ENCODE data around the gene GCLM. TPM values are rescaled to one million over a fixed set of nuclear protein-coding genes. Genes with fewer than 3 reads are reported as not detected.

Gene GCLM
- total and polyA plus RNA-seq, 8 donors: 3.8 to 20.9 (median 9.0) TPM

- WGBS, 5 donors: 87 to 96% (median 91%) methylated on average over 4 of the region's 4 CpGs
- DNase-seq: no peak
- H3K27ac ChIP-seq: no peak overlapping the region
- H3K36me3 ChIP-seq: no peaks in the 10 kb centered on the region
- no peak for TF ChIP-seq POLR2A (IDR thresholded peaks at IDR 0.05)
- TF ChIP-seq CTCF (IDR thresholded peaks at IDR 0.05): no peak
- TF ChIP-seq POLR2AphosphoS5 (IDR thresholded peaks at IDR 0.05): no peak
- no peak for TF ChIP-seq EP300 (IDR thresholded peaks at IDR 0.05)
- peaks cover 5 to 29% (median 19%) of the 10 kb centered on the region in 4 donors for H3K4me1 ChIP-seq
- intact Hi-C loops (cut with DNase I; ENCODE audit: low total_unique reads): loop anchor here (10.0 kb wide), 1 partner anchor 206 kb away; no protein-coding TSS in a partner anchor
- no peak overlapping the region for H3K4me3 ChIP-seq
- no peaks in the 10 kb centered on the region for H3K9me3 ChIP-seq
- H3K27me3 ChIP-seq: no peaks in the 10 kb centered on the region
These were observed 68.2 kb downstream of the GCLM start for GRCh38 chr1:93840956-93841482.

GRCh38 chr1:93839753-93840152, 69.5 kb downstream of the GCLM start:
- Histone ChIP-seq H3K36me3 (no peaks in the 10 kb centered on the region), H3K27ac (no peak overlapping the region), H3K27me3 (no peaks in the 10 kb centered on the region), H3K4me3 (no peak overlapping the region), H3K9me3 (peaks cover 0 to under 1% (median 0%) of the 10 kb centered on the region in 4 donors), H3K4me1 (peaks cover 0 to 17% (median 8%) of the 10 kb centered on the region in 4 donors)
- TF ChIP-seq POLR2AphosphoS5 (IDR thresholded peaks at IDR 0.05) (no peak), POLR2A (IDR thresholded peaks at IDR 0.05) (no peak), CTCF (IDR thresholded peaks at IDR 0.05) (no peak), EP300 (IDR thresholded peaks at IDR 0.05) (no peak)
- intact Hi-C loops (cut with DNase I; ENCODE audit: low total_unique reads): loop anchor here (10.0 kb wide), 1 partner anchor 205 kb away; no protein-coding TSS in a partner anchor
- no peak for DNase-seq
- WGBS, 5 donors: 68 to 82% (median 79%) methylated on average over 2 of the region's 2 CpGs

GRCh38 chr1:93839307-93839706, 69.9 kb downstream of the GCLM start:
- no peak for DNase-seq
- TF ChIP-seq CTCF (IDR thresholded peaks at IDR 0.05): no peak
- TF ChIP-seq POLR2A (IDR thresholded peaks at IDR 0.05): no peak
- TF ChIP-seq POLR2AphosphoS5 (IDR thresholded peaks at IDR 0.05): no peak
- no peak for TF ChIP-seq EP300 (IDR thresholded peaks at IDR 0.05)
- H3K27me3 ChIP-seq: no peaks in the 10 kb centered on the region
- no peak overlapping the region for H3K4me3 ChIP-seq
- no peak overlapping the region for H3K27ac ChIP-seq
- H3K36me3 ChIP-seq: no peaks in the 10 kb centered on the region
- H3K9me3 ChIP-seq: peaks cover 0 to 5% (median 0%) of the 10 kb centered on the region in 4 donors
- intact Hi-C loops (cut with DNase I; ENCODE audit: low total_unique reads): no loop called here
- 14 to 39% (median 22%) methylated on average over 1 of the region's 1 CpG for WGBS, 5 donors
- peaks cover 0 to 12% (median 3%) of the 10 kb centered on the region in 4 donors for H3K4me1 ChIP-seq

- H3K9me3 ChIP-seq: peaks cover 1 to 17% (median 5%) of the 10 kb centered on the region in 4 donors
- 92 to 99% (median 96%) methylated on average over 3 of the region's 3 CpGs for WGBS, 5 donors
- H3K27ac ChIP-seq: no peak overlapping the region
- H3K4me3 ChIP-seq: no peak overlapping the region
- intact Hi-C loops (cut with DNase I; ENCODE audit: low total_unique reads): no loop called here
- H3K27me3 ChIP-seq: no peaks in the 10 kb centered on the region
- TF ChIP-seq POLR2A (IDR thresholded peaks at IDR 0.05) (no peak), EP300 (IDR thresholded peaks at IDR 0.05) (no peak)
- H3K36me3 ChIP-seq: no peaks in the 10 kb centered on the region
- no peak for DNase-seq
- H3K4me1 ChIP-seq: peaks cover 0 to 6% (median 0%) of the 10 kb centered on the region in 4 donors
These were observed 71.3 kb downstream of the GCLM start for GRCh38 chr1:93837961-93838360.

Small RNA genes lying within 50 kb of the gene (small RNA-seq; reads per million reads assigned to genes)
- gene AL117351.2 (0 reads per million in 4 donors), gene MIR760 (0.38 to 1.7 (median 1.0) reads per million in 4 donors)

Other genes starting within 250 kb of the GCLM start
- 10 to 100 TPM; 10.1 to 28.0 (median 20.6) TPM for gene BCAR3, start 227.6 kb downstream of the GCLM start, total RNA-seq
- gene BCAR3, start 227.6 kb downstream of the GCLM start, polyA plus RNA-seq: 10 to 100 TPM in 1 of 3 donors, 1 to 10 TPM in 2; 5.6 to 25.8 (median 8.3) TPM
- 100 to 1,000 TPM in 1 of 5 donors, 10 to 100 TPM in 3, 1 to 10 TPM in 1; 8.7 to 107 (median 39.3) TPM for gene DNTTIP2, start 30.2 kb downstream of the GCLM start, total RNA-seq
- gene DNTTIP2, start 30.2 kb downstream of the GCLM start, polyA plus RNA-seq: 10 to 100 TPM; 44.2 to 48.9 (median 46.9) TPM
- gene ABCA4, start 211.7 kb upstream of the GCLM start, total RNA-seq: 1 to 10 TPM in 1 of 5 donors, under 1 TPM in 1, not detected in 3; 0.37 to 1.2 TPM
- under 1 TPM in 1 of 3 donors, not detected in 2; 0.08 TPM for gene ABCA4, start 211.7 kb upstream of the GCLM start, polyA plus RNA-seq

Measured in stomach (tissue), 9 donors.